Measurements from ENCODE around the gene PTGES2. TPM values are rescaled to one million over a fixed set of nuclear protein-coding genes. Genes with fewer than 3 reads are reported as not detected.
A peak's percentile ranks its signal among the peaks of the same experiment; 100 is the strongest.

PTGES2 gene
- total and polyA plus RNA-seq, 9 of the 15 experiments (the other 6 are each of a cell fraction or from before 2014, with no cell fraction given), result 2.4 to 196 (median 90.1) TPM

DNA sequence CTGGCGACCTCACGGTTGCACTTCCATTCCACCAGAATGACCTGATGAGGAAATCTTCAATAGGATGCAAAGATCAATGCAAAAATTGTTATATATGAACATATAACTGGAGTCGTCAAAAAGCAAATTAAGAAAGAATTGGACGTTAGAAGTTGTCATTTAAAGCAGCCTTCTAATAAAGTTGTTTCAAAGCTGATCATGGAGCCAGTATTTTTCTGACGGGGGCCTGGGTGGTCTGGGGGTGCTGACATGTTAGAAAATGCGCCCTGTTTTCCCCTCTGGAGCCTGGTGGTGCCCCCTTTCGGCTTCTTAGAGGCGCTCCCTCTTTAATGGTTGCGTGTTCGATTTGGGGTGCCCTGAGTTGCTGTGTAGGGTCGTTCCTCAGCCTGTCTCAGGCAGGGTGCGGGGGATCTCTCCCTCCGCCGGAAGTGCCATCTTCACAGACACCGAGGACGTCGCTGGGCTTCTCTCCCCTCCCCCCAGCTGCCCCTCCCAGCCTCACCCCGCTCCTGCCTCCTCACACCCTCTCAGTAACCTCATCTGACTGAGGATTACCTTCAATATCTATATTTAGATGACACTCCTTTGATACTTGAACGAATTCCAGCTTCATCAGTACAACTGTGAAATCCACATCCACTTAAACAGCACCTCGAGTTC, 18.3 kb downstream of the PTGES2 start (continued):
- TF ChIP-seq, protein P1, sequence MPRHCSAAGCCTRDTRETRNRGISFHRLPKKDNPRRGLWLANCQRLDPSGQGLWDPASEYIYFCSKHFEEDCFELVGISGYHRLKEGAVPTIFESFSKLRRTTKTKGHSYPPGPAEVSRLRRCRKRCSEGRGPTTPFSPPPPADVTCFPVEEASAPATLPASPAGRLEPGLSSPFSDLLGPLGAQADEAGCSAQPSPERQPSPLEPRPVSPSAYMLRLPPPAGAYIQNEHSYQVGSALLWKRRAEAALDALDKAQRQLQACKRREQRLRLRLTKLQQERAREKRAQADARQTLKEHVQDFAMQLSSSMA (CRISPR knock-in tag; IDR thresholded peaks at IDR 0.05), result no peak
- TF ChIP-seq DACH1 (IDR thresholded peaks at IDR 0.05; ENCODE audit: partially characterized antibody), result no peak
- TF ChIP-seq CC2D1A (IDR thresholded peaks at IDR 0.05), result no peak
- TF ChIP-seq NR4A1 (CRISPR knock-in tag; IDR thresholded peaks at IDR 0.05), result no peak
- TF ChIP-seq NR4A1 (tag; IDR thresholded peaks at IDR 0.05), result no peak
- TF ChIP-seq, protein P2, sequence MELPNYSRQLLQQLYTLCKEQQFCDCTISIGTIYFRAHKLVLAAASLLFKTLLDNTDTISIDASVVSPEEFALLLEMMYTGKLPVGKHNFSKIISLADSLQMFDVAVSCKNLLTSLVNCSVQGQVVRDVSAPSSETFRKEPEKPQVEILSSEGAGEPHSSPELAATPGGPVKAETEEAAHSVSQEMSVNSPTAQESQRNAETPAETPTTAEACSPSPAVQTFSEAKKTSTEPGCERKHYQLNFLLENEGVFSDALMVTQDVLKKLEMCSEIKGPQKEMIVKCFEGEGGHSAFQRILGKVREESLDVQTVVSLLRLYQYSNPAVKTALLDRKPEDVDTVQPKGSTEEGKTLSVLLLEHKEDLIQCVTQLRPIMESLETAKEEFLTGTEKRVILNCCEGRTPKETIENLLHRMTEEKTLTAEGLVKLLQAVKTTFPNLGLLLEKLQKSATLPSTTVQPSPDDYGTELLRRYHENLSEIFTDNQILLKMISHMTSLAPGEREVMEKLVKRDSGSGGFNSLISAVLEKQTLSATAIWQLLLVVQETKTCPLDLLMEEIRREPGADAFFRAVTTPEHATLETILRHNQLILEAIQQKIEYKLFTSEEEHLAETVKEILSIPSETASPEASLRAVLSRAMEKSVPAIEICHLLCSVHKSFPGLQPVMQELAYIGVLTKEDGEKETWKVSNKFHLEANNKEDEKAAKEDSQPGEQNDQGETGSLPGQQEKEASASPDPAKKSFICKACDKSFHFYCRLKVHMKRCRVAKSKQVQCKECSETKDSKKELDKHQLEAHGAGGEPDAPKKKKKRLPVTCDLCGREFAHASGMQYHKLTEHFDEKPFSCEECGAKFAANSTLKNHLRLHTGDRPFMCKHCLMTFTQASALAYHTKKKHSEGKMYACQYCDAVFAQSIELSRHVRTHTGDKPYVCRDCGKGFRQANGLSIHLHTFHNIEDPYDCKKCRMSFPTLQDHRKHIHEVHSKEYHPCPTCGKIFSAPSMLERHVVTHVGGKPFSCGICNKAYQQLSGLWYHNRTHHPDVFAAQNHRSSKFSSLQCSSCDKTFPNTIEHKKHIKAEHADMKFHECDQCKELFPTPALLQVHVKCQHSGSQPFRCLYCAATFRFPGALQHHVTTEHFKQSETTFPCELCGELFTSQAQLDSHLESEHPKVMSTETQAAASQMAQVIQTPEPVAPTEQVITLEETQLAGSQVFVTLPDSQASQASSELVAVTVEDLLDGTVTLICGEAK (IDR thresholded peaks at IDR 0.05), result peak; percentile 88
- TF ChIP-seq, protein P2 (CRISPR knock-in tag; IDR thresholded peaks at IDR 0.05), result peak; percentile 58; the same call in 1 of the 2 replicates
- TF ChIP-seq POLR2B (IDR thresholded peaks at IDR 0.05; ENCODE audit: low read depth, partially characterized antibody), result peak; percentile 33
- TF ChIP-seq SIX5 (IDR thresholded peaks at IDR 0.05; ENCODE audit: borderline replicate concordance in 1 of 2, insufficient read depth in 1 of 2, low read depth in 1 of 2, low read length in 2 of 2), result no peak
- no peak for TF ChIP-seq SLC30A9 (CRISPR knock-in tag; IDR thresholded peaks at IDR 0.05)
- TF ChIP-seq, protein P3, sequence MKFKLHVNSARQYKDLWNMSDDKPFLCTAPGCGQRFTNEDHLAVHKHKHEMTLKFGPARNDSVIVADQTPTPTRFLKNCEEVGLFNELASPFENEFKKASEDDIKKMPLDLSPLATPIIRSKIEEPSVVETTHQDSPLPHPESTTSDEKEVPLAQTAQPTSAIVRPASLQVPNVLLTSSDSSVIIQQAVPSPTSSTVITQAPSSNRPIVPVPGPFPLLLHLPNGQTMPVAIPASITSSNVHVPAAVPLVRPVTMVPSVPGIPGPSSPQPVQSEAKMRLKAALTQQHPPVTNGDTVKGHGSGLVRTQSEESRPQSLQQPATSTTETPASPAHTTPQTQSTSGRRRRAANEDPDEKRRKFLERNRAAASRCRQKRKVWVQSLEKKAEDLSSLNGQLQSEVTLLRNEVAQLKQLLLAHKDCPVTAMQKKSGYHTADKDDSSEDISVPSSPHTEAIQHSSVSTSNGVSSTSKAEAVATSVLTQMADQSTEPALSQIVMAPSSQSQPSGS (CRISPR knock-in tag; IDR thresholded peaks at IDR 0.05), result no peak
- TF ChIP-seq MAFK (IDR thresholded peaks at IDR 0.05; ENCODE audit: low read length), result no peak
- peak; percentile 48; the same call in 1 of the 2 replicates for TF ChIP-seq POLR2G (IDR thresholded peaks at IDR 0.05; ENCODE audit: low read depth, low read length)
- no peak for TF ChIP-seq HEY1 (CRISPR knock-in tag; IDR thresholded peaks at IDR 0.05; ENCODE audit: borderline replicate concordance)
- no peak for TF ChIP-seq ETV5 (CRISPR knock-in tag; IDR thresholded peaks at IDR 0.05; ENCODE audit: low read depth)
